HCEC 1CT (cell line): ENCODE measurements around the gene CISD3.

Source experiments
- DNase-seq: peaks from one replicate; pipeline ENCODE4 v3.0.0-alpha.2; 2017

Gene CISD3

GRCh38 chr17:38728290-38728831 is 1.8 kb upstream of the CISD3 start:
- no peak for DNase-seq

GRCh38 chr17:38729368-38729885 is 714 bp upstream of the CISD3 start:
- no peak for DNase-seq

GRCh38 chr17:38730526-38731379 is 612 bp downstream of the CISD3 start:
- DNase-seq = peak; percentile 63

- DNase-seq = no peak
Observed at GRCh38 chr17:38731526-38732294, 1.6 kb downstream of the CISD3 start.

- no peak for DNase-seq
Observed at GRCh38 chr17:38732376-38733281, 2.5 kb downstream of the CISD3 start.

GRCh38 chr17:38733282-38733981 is 3.3 kb downstream of the CISD3 start:
- DNase-seq = no peak

- DNase-seq = no peak
Observed at GRCh38 chr17:38733982-38734973, 4.1 kb downstream of the CISD3 start.

- DNase-seq = peak; percentile 14
Observed at GRCh38 chr17:38735161-38735997, 5.2 kb downstream of the CISD3 start.

GRCh38 chr17:38738007-38738662 is 8.0 kb downstream of the CISD3 start:
- no peak for DNase-seq

- DNase-seq = no peak
Observed at GRCh38 chr17:38738686-38739085, 8.5 kb downstream of the CISD3 start.

GRCh38 chr17:38739305-38739704 is 9.2 kb downstream of the CISD3 start:
- no peak for DNase-seq

- DNase-seq = no peak
Observed at GRCh38 chr17:38740044-38740443, 9.9 kb downstream of the CISD3 start.

- no peak for DNase-seq
Observed at GRCh38 chr17:38740806-38741205, 10.7 kb downstream of the CISD3 start.

GRCh38 chr17:38741461-38741860 is 11.3 kb downstream of the CISD3 start:
- DNase-seq = no peak

GRCh38 chr17:38741921-38742410 is 11.8 kb downstream of the CISD3 start:
- DNase-seq = no peak

GRCh38 chr17:38742411-38743308 is 12.5 kb downstream of the CISD3 start:
- peak; percentile 32 for DNase-seq

GRCh38 chr17:38743556-38744171 is 13.5 kb downstream of the CISD3 start:
- DNase-seq = no peak
